IMR-90 (cell line): ENCODE data around the gene RNU6-1. TPM values are rescaled to one million over a fixed set of nuclear protein-coding genes. Genes with fewer than 3 reads are reported as not detected.

ENCODE experiments used
- ATAC-seq: fragments of 200-7000 bp; cut with Tn5 transposase; 2 replicates; pipeline ENCODE4 v1.9.1; 2020; ENCODE audit warnings: low read depth, mild to moderate bottlenecking, moderate library complexity
- BruUV-seq: library from RNA; stranded (reverse); fragments of 400-500 nt; replicated peaks from 2 replicates; lab custom pipeline; 2021; lab: Mats Ljungman, UMichigan
- CTCF ChIA-PET: fragments of 300-600 bp; formaldehyde crosslinking; extraction: SDS; loops from one replicate; lab custom pipeline; 2021; ENCODE audit warnings: antibody characterized with exemption; lab: Yijun Ruan, JAX
- POLR2A ChIA-PET: fragments of 300-600 bp; sonication (Branson Sonifier 250); formaldehyde crosslinking; loops from one replicate; lab custom pipeline; 2022; ENCODE audit warnings: antibody characterized with exemption; ENCODE audit not compliant: unreplicated experiment; lab: Charles Lee
- DNase-seq: peaks from one replicate; pipeline ENCODE4 v3.0.0; 2013
- H2AFZ ChIP-seq: replicated peaks from 2 replicates; pipeline ENCODE3; 2013; ENCODE audit warnings: low read length, mild to moderate bottlenecking; ENCODE audit not compliant: poor library complexity
- H2AK5ac ChIP-seq: 2 replicates; pipeline ENCODE4 v1.6.1; 2013; ENCODE audit warnings: low read depth, low read length, inconsistent platforms
- H2AK9ac ChIP-seq: replicated peaks from 2 replicates; pipeline ENCODE3; 2013; ENCODE audit warnings: mild to moderate bottlenecking, low read depth, low read length, moderate library complexity; ENCODE audit not compliant: poor library complexity
- H2BK120ac ChIP-seq: 2 replicates; pipeline ENCODE4 v1.6.1; 2013; ENCODE audit warnings: low read depth, low read length, inconsistent platforms
- H2BK15ac ChIP-seq: 3 replicates; pipeline ENCODE4 v1.6.1; 2013; ENCODE audit warnings: low read depth, low read length, inconsistent platforms
- H2BK20ac ChIP-seq: 2 replicates; pipeline ENCODE4 v1.6.1; 2013; ENCODE audit warnings: low read depth, mild to moderate bottlenecking, inconsistent platforms, low read length, moderate library complexity
- H2BK5ac ChIP-seq: 2 replicates; pipeline ENCODE4 v1.6.1; 2013; ENCODE audit warnings: mild to moderate bottlenecking, low read depth, low read length, inconsistent platforms; ENCODE audit not compliant: poor library complexity, severe bottlenecking
- H3K14ac ChIP-seq: replicated peaks from 2 replicates; pipeline ENCODE4 v1.6.1; 2013; ENCODE audit warnings: low read depth, low read length, inconsistent platforms
- H3K18ac ChIP-seq: 2 replicates; pipeline ENCODE4 v1.6.1; 2013; ENCODE audit warnings: low read depth, low read length, control low read depth
- H3K23ac ChIP-seq: 2 replicates; pipeline ENCODE4 v1.6.1; 2013; ENCODE audit warnings: low read depth, low read length, inconsistent platforms
- H3K27ac ChIP-seq: 2 replicates; pipeline ENCODE4 v1.5.1; 2013; ENCODE audit warnings: mild to moderate bottlenecking, control low read depth, low read length; ENCODE audit not compliant: insufficient read depth
- H3K27me3 ChIP-seq: 2 replicates; pipeline ENCODE4 v1.6.1; 2013; ENCODE audit warnings: low read length; ENCODE audit not compliant: control insufficient read depth, insufficient read depth
- H3K36me3 ChIP-seq: 2 replicates; pipeline ENCODE4 v1.6.1; 2013; ENCODE audit warnings: low read length, mixed read lengths; ENCODE audit not compliant: control insufficient read depth, insufficient read depth
- H3K4ac ChIP-seq: 2 replicates; pipeline ENCODE4 v1.6.1; 2013; ENCODE audit warnings: low read depth, low read length, inconsistent platforms
- H3K4me1 ChIP-seq: 2 replicates; pipeline ENCODE4 v1.6.1; 2013; ENCODE audit warnings: low read length, mixed read lengths; ENCODE audit not compliant: control insufficient read depth, insufficient read depth
- H3K4me2 ChIP-seq: 2 replicates; pipeline ENCODE4 v1.6.1; 2013; ENCODE audit warnings: low read depth, mild to moderate bottlenecking, control low read depth, low read length, moderate library complexity
- H3K4me3 ChIP-seq: 2 replicates; pipeline ENCODE4 v1.5.1; 2013; ENCODE audit warnings: low read depth, mild to moderate bottlenecking, control low read depth, low read length, moderate library complexity; ENCODE audit not compliant: insufficient read depth
- H3K56ac ChIP-seq: 2 replicates; pipeline ENCODE4 v1.6.1; 2013; ENCODE audit warnings: low read length, inconsistent platforms; ENCODE audit not compliant: insufficient read depth; ENCODE audit errors: extremely low read depth
- H3K79me1 ChIP-seq, 2 experiments: 2 replicates each; pipeline ENCODE4 v1.6.1; 2013; ENCODE audit warnings: low read length in 2 of 2, inconsistent platforms in 1 of 2, low read depth in 1 of 2
- H3K9ac ChIP-seq: 2 replicates; pipeline ENCODE4 v1.6.1; 2013; ENCODE audit warnings: low read depth, low read length, control low read depth
- H3K9me1 ChIP-seq: 2 replicates; pipeline ENCODE4 v1.6.1; 2013; ENCODE audit warnings: low read length, inconsistent platforms; ENCODE audit not compliant: insufficient read depth
- H3K9me3 ChIP-seq: 2 replicates; pipeline ENCODE4 v1.6.1; 2013; ENCODE audit warnings: low read length; ENCODE audit not compliant: control insufficient read depth, insufficient read depth
- H4K20me1 ChIP-seq: 2 replicates; pipeline ENCODE4 v1.6.1; 2013; ENCODE audit warnings: low read length, inconsistent platforms; ENCODE audit not compliant: insufficient read depth
- H4K5ac ChIP-seq: 2 replicates; pipeline ENCODE4 v1.6.1; 2013; ENCODE audit warnings: mild to moderate bottlenecking, low read depth, low read length, control low read depth
- H4K8ac ChIP-seq, 2 experiments: 2 replicates each; pipeline ENCODE4 v1.6.1; 2013; ENCODE audit warnings: low read depth in 2 of 2, low read length in 2 of 2, control low read depth in 1 of 2, inconsistent platforms in 1 of 2
- H4K91ac ChIP-seq: 2 replicates; pipeline ENCODE4 v1.6.1; 2013; ENCODE audit warnings: low read depth, low read length, inconsistent platforms; ENCODE audit not compliant: insufficient read depth
- BHLHE40 ChIP-seq: fragments of 150-350 bp; IDR thresholded peaks from 2 replicates; pipeline ENCODE4 v1.6.1; 2016; ENCODE audit warnings: mild to moderate bottlenecking, low read depth, low read length
- CEBPB ChIP-seq: IDR thresholded peaks from 2 replicates; pipeline ENCODE4 v1.6.1; 2012; ENCODE audit warnings: low read depth, low read length, improper control_type of control experiment
- FOS ChIP-seq: fragments of 150-350 bp; IDR thresholded peaks from 2 replicates; pipeline ENCODE4 v1.6.1; 2016; ENCODE audit warnings: low read depth, low read length
- MAFK ChIP-seq: IDR thresholded peaks from 2 replicates; pipeline ENCODE4 v1.6.1; 2012; ENCODE audit warnings: low read depth, low read length, improper control_type of control experiment
- MAZ ChIP-seq: IDR thresholded peaks from 2 replicates; pipeline ENCODE4 v1.6.1; 2012; ENCODE audit warnings: low read depth, mild to moderate bottlenecking, low read length, improper control_type of control experiment, moderate library complexity, borderline replicate concordance
- MXI1 ChIP-seq: IDR thresholded peaks from 2 replicates; pipeline ENCODE4 v1.6.1; 2012; ENCODE audit warnings: low read depth, mild to moderate bottlenecking, low read length, moderate library complexity, borderline replicate concordance
- NFE2L2 ChIP-seq: fragments of 150-350 bp; IDR thresholded peaks from 2 replicates; pipeline ENCODE4 v1.6.1; 2016; ENCODE audit warnings: low read depth, mild to moderate bottlenecking, low read length
- POLR2A ChIP-seq: IDR thresholded peaks from 2 replicates; pipeline ENCODE4 v1.6.1; 2012; ENCODE audit warnings: mild to moderate bottlenecking, low read depth, low read length
- RCOR1 ChIP-seq: IDR thresholded peaks from 2 replicates; pipeline ENCODE4 v1.6.1; 2012; ENCODE audit warnings: mild to moderate bottlenecking, low read length, improper control_type of control experiment; ENCODE audit not compliant: insufficient replicate concordance
- RFX5 ChIP-seq: IDR thresholded peaks from 2 replicates; pipeline ENCODE4 v1.8.0; 2012; ENCODE audit warnings: low read depth, mild to moderate bottlenecking, low read length, moderate library complexity
- SMC3 ChIP-seq: fragments of 150-350 bp; IDR thresholded peaks from 2 replicates; pipeline ENCODE4 v1.6.1; 2016; ENCODE audit warnings: low read depth, mild to moderate bottlenecking, antibody characterized with exemption, low read length, moderate library complexity
- WGBS, 2 experiments: methylation state at CpG; one replicate each; pipeline versions ENCODE4 v1.1.5 to v1.1.7; 2013; ENCODE audit warnings: missing lambda C conversion rate in 2 of 2; ENCODE audit not compliant: insufficient read length in 1 of 2; ENCODE audit errors: extremely low coverage in 2 of 2; 5-methylcytosine and 5-hydroxymethylcytosine counted together
- dilution Hi-C: fragments of 300-500 bp; cut with HindIII; formaldehyde crosslinking; loops from one replicate; pipeline ENCODE4 v1.14.3; 2018; ENCODE audit warnings: low sequenced_read_pairs; ENCODE audit not compliant: unreplicated experiment
- in situ Hi-C: fragments of 300-500 bp; cut with MboI; formaldehyde crosslinking; loops from 3 replicates; pipeline ENCODE4 v1.14.3; 2019; ENCODE audit warnings: low sequenced_read_pairs, inconsistent platforms, mixed read lengths
- intact Hi-C: fragments of 100-400 bp; cut with micrococcal nuclease; formaldehyde crosslinking; loops from 2 replicates; pipeline ENCODE4 v1.10.0; 2022
- polyA plus RNA-seq, 3 experiments: library from polyadenylated mRNA; depleted of rRNA; stranded (reverse); fragments of >200 nt; gene quantifications; 2 replicates each; pipeline ENCODE4 v1.2.3, GENCODE V29; 2012; ENCODE audit warnings: low replicate concordance in 1 of 3
- total RNA-seq: library from RNA; depleted of rRNA; stranded (reverse); fragments of >200 nt; gene quantifications from 2 replicates; pipeline ENCODE4 v1.2.3, GENCODE V29; 2012
- TF ChIP-seq, protein P1 (sequence below): fragments of 150-350 bp; IDR thresholded peaks from 2 replicates; pipeline ENCODE4 v1.6.1; 2017; ENCODE audit warnings: mild to moderate bottlenecking, antibody characterized with exemption, low read length, low read depth
- TF ChIP-seq, protein P2 (sequence below): conservative IDR thresholded peaks from 2 replicates; pipeline ENCODE4 v1.5.1; 2012; ENCODE audit warnings: mild to moderate bottlenecking, low read depth, low read length, improper control_type of control experiment
- TF ChIP-seq, protein P3 (sequence below): fragments of 150-350 bp; IDR thresholded peaks from 2 replicates; pipeline ENCODE4 v1.6.1; 2016; ENCODE audit warnings: low read depth, mild to moderate bottlenecking, low read length, moderate library complexity, borderline replicate concordance

RNU6-1 gene
- total and polyA plus RNA-seq, 2 of the 4 experiments (the other 2 are of a cell fraction), result not detected

DNA sequence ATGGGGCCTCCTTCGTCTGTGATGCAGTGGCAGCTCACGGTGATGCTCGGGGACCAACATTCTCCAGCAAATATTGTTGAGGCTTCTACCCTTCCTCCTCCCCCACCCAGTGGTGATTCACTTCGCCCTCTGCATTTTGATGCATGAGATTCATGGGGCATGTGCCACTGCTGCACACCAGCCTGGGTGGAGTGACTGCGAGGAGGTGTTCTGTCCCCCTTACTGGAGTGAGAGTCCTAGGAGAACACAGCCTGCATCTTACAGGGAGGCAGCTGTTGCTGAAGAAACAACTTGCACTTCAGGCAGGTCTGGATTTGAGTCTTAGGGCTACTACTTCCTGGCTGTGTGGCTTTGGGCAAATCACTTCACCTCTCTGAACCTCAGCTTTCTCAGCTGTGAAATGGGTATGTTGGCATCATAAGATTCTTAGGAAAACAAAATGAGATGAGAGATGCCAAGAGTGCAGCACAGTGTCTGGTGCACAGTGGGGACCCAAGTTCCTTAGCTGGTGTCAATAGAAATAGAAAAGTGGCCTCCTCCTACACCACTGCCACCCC, 24.7 kb downstream of the RNU6-1 start:
- no peaks in the 10 kb centered on the region for H3K9me1 ChIP-seq
- H3K14ac ChIP-seq, result no peak overlapping the region
- intact Hi-C loops, result no loop called here
- H3K27me3 ChIP-seq, result peaks cover 47% of the 10 kb centered on the region
- no peaks in the 10 kb centered on the region; a peak in 1 of 4 replicates for H3K79me1 ChIP-seq
- H3K4me1 ChIP-seq, result no peaks in the 10 kb centered on the region
- POLR2A ChIA-PET, result no interaction called here
- no peak overlapping the region for H2AFZ ChIP-seq
- H4K5ac ChIP-seq, result no peak overlapping the region
- H3K18ac ChIP-seq, result no peak overlapping the region
- in situ Hi-C loops, result no loop called here
- no peak overlapping the region for H3K9ac ChIP-seq
- TF ChIP-seq, protein P1, sequence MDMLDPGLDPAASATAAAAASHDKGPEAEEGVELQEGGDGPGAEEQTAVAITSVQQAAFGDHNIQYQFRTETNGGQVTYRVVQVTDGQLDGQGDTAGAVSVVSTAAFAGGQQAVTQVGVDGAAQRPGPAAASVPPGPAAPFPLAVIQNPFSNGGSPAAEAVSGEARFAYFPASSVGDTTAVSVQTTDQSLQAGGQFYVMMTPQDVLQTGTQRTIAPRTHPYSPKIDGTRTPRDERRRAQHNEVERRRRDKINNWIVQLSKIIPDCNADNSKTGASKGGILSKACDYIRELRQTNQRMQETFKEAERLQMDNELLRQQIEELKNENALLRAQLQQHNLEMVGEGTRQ, result no peak
- TF ChIP-seq POLR2A (no peak), CEBPB (no peak), MAFK (no peak), BHLHE40 (no peak), NFE2L2 (no peak), SMC3 (no peak), MAZ (no peak), RCOR1 (no peak), FOS (no peak), RFX5 (no peak), MXI1 (no peak)
- TF ChIP-seq, protein P2, sequence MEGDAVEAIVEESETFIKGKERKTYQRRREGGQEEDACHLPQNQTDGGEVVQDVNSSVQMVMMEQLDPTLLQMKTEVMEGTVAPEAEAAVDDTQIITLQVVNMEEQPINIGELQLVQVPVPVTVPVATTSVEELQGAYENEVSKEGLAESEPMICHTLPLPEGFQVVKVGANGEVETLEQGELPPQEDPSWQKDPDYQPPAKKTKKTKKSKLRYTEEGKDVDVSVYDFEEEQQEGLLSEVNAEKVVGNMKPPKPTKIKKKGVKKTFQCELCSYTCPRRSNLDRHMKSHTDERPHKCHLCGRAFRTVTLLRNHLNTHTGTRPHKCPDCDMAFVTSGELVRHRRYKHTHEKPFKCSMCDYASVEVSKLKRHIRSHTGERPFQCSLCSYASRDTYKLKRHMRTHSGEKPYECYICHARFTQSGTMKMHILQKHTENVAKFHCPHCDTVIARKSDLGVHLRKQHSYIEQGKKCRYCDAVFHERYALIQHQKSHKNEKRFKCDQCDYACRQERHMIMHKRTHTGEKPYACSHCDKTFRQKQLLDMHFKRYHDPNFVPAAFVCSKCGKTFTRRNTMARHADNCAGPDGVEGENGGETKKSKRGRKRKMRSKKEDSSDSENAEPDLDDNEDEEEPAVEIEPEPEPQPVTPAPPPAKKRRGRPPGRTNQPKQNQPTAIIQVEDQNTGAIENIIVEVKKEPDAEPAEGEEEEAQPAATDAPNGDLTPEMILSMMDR, result no peak
- TF ChIP-seq, protein P3, sequence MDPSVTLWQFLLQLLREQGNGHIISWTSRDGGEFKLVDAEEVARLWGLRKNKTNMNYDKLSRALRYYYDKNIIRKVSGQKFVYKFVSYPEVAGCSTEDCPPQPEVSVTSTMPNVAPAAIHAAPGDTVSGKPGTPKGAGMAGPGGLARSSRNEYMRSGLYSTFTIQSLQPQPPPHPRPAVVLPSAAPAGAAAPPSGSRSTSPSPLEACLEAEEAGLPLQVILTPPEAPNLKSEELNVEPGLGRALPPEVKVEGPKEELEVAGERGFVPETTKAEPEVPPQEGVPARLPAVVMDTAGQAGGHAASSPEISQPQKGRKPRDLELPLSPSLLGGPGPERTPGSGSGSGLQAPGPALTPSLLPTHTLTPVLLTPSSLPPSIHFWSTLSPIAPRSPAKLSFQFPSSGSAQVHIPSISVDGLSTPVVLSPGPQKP, result no peak
- no peak overlapping the region for H2AK9ac ChIP-seq
- no peak overlapping the region for H2BK15ac ChIP-seq
- no peak overlapping the region for H3K4me2 ChIP-seq
- H3K56ac ChIP-seq, result no peak overlapping the region
- ATAC-seq (no peak), DNase-seq (no peak)
- 86% methylated on average over 1 of the region's 5 CpGs; no CpG with 5 or more reads in 1 of the 2 experiments for WGBS, 2 experiments
- H2BK5ac ChIP-seq, result no peak overlapping the region
- peaks cover 7% of the 10 kb centered on the region; the same call in 1 of the 2 replicates for H3K9me3 ChIP-seq
- no peak overlapping the region for H2AK5ac ChIP-seq
- no peak overlapping the region for H3K4me3 ChIP-seq
- no peak overlapping the region for H4K8ac ChIP-seq
- no peak overlapping the region for H4K91ac ChIP-seq
- no peaks in the 10 kb centered on the region for H4K20me1 ChIP-seq
- no peak overlapping the region for H3K23ac ChIP-seq
- dilution Hi-C loops, result no loop called here
- BruUV-seq, result no TSS peak
- no peak overlapping the region for H3K27ac ChIP-seq
- H3K4ac ChIP-seq, result no peak overlapping the region
- no peak overlapping the region for H2BK20ac ChIP-seq
- CTCF ChIA-PET, result no interaction called here
- no peaks in the 10 kb centered on the region for H3K36me3 ChIP-seq
- H2BK120ac ChIP-seq, result no peak overlapping the region
